Measurements from ENCODE around the gene SEMA5B.

Gene SEMA5B

GRCh38 chr3:123071581-123071980 lies 44.0 kb upstream of the SEMA5B start:
- TF ChIP-seq CTCF (IDR thresholded peaks at IDR 0.05; ENCODE audit: extremely low read depth, missing control alignments) = no peak
- DNase-seq (ENCODE audit: low spot score) = no peak

GRCh38 chr3:123071146-123071545 lies 43.6 kb upstream of the SEMA5B start:
- DNase-seq (ENCODE audit: low spot score) = no peak

GRCh38 chr3:123070510-123070909 lies 42.9 kb upstream of the SEMA5B start:
- TF ChIP-seq CTCF (IDR thresholded peaks at IDR 0.05; ENCODE audit: extremely low read depth, missing control alignments) = no peak
- no peak for DNase-seq (ENCODE audit: low spot score)

More at GRCh38 chr3:123071146-123071545, 43.6 kb upstream of the SEMA5B start:
- no peak for TF ChIP-seq CTCF (IDR thresholded peaks at IDR 0.05; ENCODE audit: extremely low read depth, missing control alignments)

- TF ChIP-seq CTCF (IDR thresholded peaks at IDR 0.05; ENCODE audit: extremely low read depth, missing control alignments) = no peak
- no peak for DNase-seq (ENCODE audit: low spot score)
Observed at GRCh38 chr3:123068601-123069381, 41.2 kb upstream of the SEMA5B start.

GRCh38 chr3:123067689-123068600 lies 40.4 kb upstream of the SEMA5B start:
- TF ChIP-seq CTCF (IDR thresholded peaks at IDR 0.05; ENCODE audit: extremely low read depth, missing control alignments) = no peak
- no peak for DNase-seq (ENCODE audit: low spot score)

- no peak for TF ChIP-seq CTCF (IDR thresholded peaks at IDR 0.05; ENCODE audit: extremely low read depth, missing control alignments)
- peak; percentile 91 for DNase-seq (ENCODE audit: low spot score)
Observed at GRCh38 chr3:123066896-123067688, 39.5 kb upstream of the SEMA5B start, which contains the start of gene PDIA5. PDIA5 (plus strand) TSS chr3:123067025; CDS start chr3:123067165, 140 bp downstream.

All from GM20000 (cell line).